Breast epithelium (tissue), 4 donors: Measurements from ENCODE around the gene CBLN3. TPM values are rescaled to one million over a fixed set of nuclear protein-coding genes. Genes with fewer than 3 reads are reported as not detected.

Experiments used
- DNase-seq, 2 donors: peaks; one replicate each; pipeline ENCODE4 v3.0.0-alpha.2; 2019; ENCODE audit warnings: low spot score in 2 of 2
- H3K27ac ChIP-seq, 2 donors: fragments of 200-600 bp; sonication (generic) in 1 of 2; one replicate each; pipeline ENCODE4 v1.5.1; 2016 to 2019; ENCODE audit warnings: mild to moderate bottlenecking in 1 of 2
- H3K27me3 ChIP-seq, 2 donors: fragments of 200-600 bp; sonication (generic) in 1 of 2; one replicate each; pipeline versions ENCODE4 v1.5.1 to v1.6.0; 2017 to 2019; ENCODE audit warnings: control low read depth in 1 of 2, mild to moderate bottlenecking in 1 of 2
- H3K36me3 ChIP-seq: fragments of 200-600 bp; one replicate; pipeline ENCODE4 v1.5.1; 2019
- H3K4me1 ChIP-seq, 2 donors: fragments of 200-600 bp; sonication (generic); one replicate each; pipeline ENCODE4 v1.5.1; 2016 to 2019; ENCODE audit warnings: control low read depth in 1 of 2
- H3K4me3 ChIP-seq, 3 donors: fragments of 200-600 bp; sonication (generic); 1 replicate in 2 of 3; 2 replicates in 1 of 3; pipeline ENCODE4 v1.5.1; 2016 to 2019; ENCODE audit warnings: mild to moderate bottlenecking in 3 of 3, moderate library complexity in 2 of 3
- H3K9me3 ChIP-seq, 2 donors: fragments of 200-600 bp; sonication (generic) in 1 of 2; one replicate each; pipeline ENCODE4 v1.5.1; 2016 to 2019; ENCODE audit warnings: control low read depth in 1 of 2
- POLR2A ChIP-seq: fragments of 450-650 bp; IDR thresholded peaks from one replicate; pipeline ENCODE4 v1.6.1; 2016; ENCODE audit warnings: antibody characterized with exemption, mild to moderate bottlenecking, moderate library complexity
- POLR2AphosphoS5 ChIP-seq, 3 donors: sonication (generic); formaldehyde crosslinking; IDR thresholded peaks; one replicate each; pipeline ENCODE4 v1.6.1; 2017; ENCODE audit warnings: antibody characterized with exemption in 3 of 3
- intact Hi-C: fragments of 100-400 bp; cut with DNase I; formaldehyde crosslinking; loops from one replicate; pipeline ENCODE4 v1.15.1; 2023; ENCODE audit warnings: low total_unique reads
- total RNA-seq, 3 donors: library from RNA; depleted of rRNA; stranded (reverse); fragments of >200 nt; gene quantifications; one replicate each; pipeline ENCODE4 v1.1.0, GENCODE V29; 2016
- TF ChIP-seq, protein P1 (sequence below), 3 donors: fragments of 450-650 bp; IDR thresholded peaks; one replicate each; pipeline ENCODE4 v1.5.1; 2016 to 2017; ENCODE audit warnings: antibody characterized with exemption in 3 of 3, mild to moderate bottlenecking in 3 of 3, moderate library complexity in 3 of 3

The CBLN3 gene
- total RNA-seq, 3 donors from 2014 or later = 1.6 to 3.8 (median 2.3) TPM

DNA sequence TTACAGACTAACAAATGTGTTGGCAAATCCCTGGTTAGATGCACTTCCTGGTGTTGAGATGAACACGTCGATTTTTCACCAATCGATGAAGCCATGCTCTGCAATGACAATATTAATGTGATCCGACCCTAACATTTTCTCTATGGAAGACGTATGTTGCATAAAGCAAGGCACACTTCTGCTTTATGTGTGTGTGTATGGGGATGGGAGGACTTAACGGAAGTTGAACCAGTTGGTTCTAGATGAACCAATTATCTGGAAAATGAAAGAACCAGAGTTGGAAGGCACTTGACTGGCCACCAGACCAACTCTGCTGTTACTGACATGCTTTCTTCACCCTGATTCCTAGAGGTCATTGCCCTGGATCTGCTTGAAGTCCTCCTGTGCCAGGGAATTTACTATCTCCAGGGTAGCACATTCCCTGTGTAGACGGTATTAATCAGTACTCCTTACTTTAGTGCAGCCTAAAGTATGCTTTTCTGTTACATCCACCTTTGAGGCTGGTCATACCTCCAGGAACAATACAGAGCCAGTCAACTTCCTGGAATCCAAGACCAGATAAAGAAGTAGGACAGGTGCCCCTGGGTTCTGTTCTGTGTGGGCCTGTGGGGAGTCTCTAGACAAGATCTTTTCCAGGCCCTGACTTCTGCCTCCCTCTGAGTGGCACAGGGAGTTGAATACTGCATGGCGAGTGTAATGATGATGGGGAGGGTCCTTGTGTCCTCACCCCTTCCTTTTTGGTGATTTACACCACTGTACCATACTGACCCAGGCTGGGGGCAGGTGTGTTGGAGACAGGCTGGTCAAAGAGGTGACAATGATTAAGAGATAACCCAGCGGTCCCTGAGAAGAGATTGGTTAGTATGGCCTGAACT lies 9.0 kb upstream of the CBLN3 start:
- peak overlapping the region in 1 of 2 donors; percentile 45 for H3K27ac ChIP-seq
- intact Hi-C loops = no loop called here

DNA sequence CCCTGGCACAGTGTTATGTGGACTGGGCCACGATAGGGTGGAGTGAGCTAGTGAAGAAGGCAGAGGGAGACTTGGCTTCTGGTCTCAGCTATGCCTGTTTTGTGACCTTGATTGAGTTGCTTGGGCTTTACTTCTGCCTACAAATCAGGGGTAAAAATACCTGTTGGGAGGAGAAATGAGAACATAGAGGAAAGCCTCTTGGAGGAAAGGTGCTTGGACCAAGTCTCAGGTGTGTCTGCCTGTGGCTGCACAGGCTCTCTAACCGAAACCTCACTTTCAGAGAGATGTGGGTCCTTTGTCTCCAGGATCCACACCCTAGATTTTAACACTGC lies 8.2 kb upstream of the CBLN3 start:
- Histone ChIP-seq H3K4me1 (peaks cover 0 to 19% of the 10 kb centered on the region in 2 donors), H3K9me3 (no peaks in the 10 kb centered on the region), H3K4me3 (no peak overlapping the region), H3K27ac (peak overlapping the region; percentile 57 to 77), H3K36me3 (no peaks in the 10 kb centered on the region), H3K27me3 (no peaks in the 10 kb centered on the region)
- TF ChIP-seq POLR2AphosphoS5 (IDR thresholded peaks at IDR 0.05) (no peak), POLR2A (no peak)
- TF ChIP-seq, protein P1, sequence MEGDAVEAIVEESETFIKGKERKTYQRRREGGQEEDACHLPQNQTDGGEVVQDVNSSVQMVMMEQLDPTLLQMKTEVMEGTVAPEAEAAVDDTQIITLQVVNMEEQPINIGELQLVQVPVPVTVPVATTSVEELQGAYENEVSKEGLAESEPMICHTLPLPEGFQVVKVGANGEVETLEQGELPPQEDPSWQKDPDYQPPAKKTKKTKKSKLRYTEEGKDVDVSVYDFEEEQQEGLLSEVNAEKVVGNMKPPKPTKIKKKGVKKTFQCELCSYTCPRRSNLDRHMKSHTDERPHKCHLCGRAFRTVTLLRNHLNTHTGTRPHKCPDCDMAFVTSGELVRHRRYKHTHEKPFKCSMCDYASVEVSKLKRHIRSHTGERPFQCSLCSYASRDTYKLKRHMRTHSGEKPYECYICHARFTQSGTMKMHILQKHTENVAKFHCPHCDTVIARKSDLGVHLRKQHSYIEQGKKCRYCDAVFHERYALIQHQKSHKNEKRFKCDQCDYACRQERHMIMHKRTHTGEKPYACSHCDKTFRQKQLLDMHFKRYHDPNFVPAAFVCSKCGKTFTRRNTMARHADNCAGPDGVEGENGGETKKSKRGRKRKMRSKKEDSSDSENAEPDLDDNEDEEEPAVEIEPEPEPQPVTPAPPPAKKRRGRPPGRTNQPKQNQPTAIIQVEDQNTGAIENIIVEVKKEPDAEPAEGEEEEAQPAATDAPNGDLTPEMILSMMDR (IDR thresholded peaks at IDR 0.05) = no peak
- DNase-seq = no peak
- intact Hi-C loops = no loop called here

More for the DNA sequence above, 9.0 kb upstream of the CBLN3 start:
- Histone ChIP-seq H3K4me1 (peaks cover 0 to 17% of the 10 kb centered on the region in 2 donors), H3K27me3 (no peaks in the 10 kb centered on the region), H3K36me3 (no peaks in the 10 kb centered on the region), H3K9me3 (no peaks in the 10 kb centered on the region), H3K4me3 (no peak overlapping the region)
- no peak for TF ChIP-seq POLR2AphosphoS5 (IDR thresholded peaks at IDR 0.05)
- TF ChIP-seq, protein P1 (IDR thresholded peaks at IDR 0.05) = no peak
- TF ChIP-seq POLR2A = no peak
- DNase-seq = no peak

DNA sequence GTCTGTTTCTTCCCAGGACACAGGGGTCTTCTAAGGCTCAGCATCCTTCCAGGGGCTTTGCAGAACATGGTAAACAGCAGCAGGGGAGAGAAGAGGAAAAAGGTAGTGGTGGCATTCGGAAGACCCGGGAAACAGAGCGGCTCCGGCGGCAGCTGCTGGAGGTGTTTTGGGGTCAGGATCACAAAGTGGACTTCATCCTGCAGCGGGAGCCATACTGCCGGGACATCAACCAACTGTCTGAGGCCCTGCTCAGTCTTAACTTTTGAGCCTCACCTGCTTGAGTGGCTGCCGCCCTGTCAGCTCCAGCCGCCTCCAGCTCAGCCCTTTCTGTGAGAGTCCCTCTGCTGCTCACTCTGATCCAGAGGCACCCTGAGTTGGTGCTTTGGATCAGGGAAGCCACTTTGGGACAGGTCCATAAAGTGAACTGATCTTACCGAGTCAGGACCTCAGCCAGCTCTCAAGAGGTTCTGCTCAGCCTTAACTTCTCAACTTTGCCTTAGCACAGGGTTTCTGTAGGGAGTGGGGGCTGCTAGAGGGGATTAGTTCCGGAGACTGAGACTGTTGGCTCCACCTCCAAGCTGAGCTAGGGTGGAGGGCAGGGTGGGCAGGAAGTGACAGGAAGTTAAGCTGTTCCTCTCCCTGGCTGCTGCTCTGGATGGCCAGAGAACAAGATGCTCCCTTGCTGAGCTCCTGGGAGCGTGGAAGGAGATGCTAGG lies 7.7 kb upstream of the CBLN3 start:
- intact Hi-C loops = no loop called here
- no peak for DNase-seq
- Histone ChIP-seq H3K4me3 (no peak overlapping the region), H3K36me3 (no peaks in the 10 kb centered on the region), H3K27me3 (no peaks in the 10 kb centered on the region), H3K4me1 (peaks cover 0 to 21% of the 10 kb centered on the region in 2 donors), H3K9me3 (no peaks in the 10 kb centered on the region), H3K27ac (peak overlapping the region; percentile 57 to 77)
- TF ChIP-seq POLR2AphosphoS5 (IDR thresholded peaks at IDR 0.05) (no peak), POLR2A (no peak)
- TF ChIP-seq, protein P1 (IDR thresholded peaks at IDR 0.05) = no peak

DNA sequence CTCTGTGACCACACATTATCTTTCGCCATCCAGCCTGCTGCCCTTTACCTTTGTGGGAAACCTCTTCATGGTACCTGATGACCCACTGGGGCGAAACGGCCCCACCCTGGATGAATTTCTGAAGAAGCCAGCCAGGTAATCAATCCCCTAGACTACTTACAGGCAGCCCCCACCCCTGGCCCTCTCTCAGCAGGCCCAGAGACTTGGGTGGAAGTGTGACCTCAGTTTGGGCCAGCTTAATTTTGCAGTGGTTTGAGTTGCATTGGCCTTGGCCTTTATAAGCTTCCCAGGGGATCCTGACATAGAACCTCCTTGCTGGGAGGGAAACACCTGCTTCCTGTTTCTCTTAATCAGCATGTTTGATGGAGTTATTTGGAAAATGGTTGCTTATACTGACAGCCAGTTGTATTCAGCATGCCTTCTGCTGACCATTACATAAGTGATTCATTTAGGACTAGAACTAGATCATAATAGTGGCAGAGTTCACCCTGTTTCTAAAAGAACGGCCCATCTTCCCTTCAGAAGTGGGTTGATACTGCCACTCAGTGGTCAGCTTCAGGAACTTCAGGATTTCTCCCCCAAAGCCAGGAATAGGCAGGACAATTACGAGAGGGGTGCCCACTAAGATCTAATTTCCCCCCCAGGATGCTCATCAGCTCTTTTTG lies 7.0 kb upstream of the CBLN3 start:
- peaks cover 0 to 18% of the 10 kb centered on the region in 2 donors for H3K4me1 ChIP-seq
- intact Hi-C loops = no loop called here
- DNase-seq = no peak

More for the DNA sequence above, 7.0 kb upstream of the CBLN3 start:
- Histone ChIP-seq H3K4me3 (no peak overlapping the region), H3K9me3 (no peaks in the 10 kb centered on the region), H3K36me3 (no peaks in the 10 kb centered on the region), H3K27me3 (no peaks in the 10 kb centered on the region), H3K27ac (peak overlapping the region; percentile 57 to 77)
- TF ChIP-seq POLR2AphosphoS5 (IDR thresholded peaks at IDR 0.05) (peak in 2 of 3 donors; percentile 57 to 61), POLR2A (no peak)
- TF ChIP-seq, protein P1 (IDR thresholded peaks at IDR 0.05) = peak; percentile 75 to 89 (median 88)
